Mammary epithelial cell (primary cell): ENCODE data around the gene DAAM2.

Source experiments
- EZH2 ChIP-seq: IDR thresholded peaks from 2 replicates; pipeline ENCODE4 v1.6.1; 2012; ENCODE audit warnings: low read length, inconsistent platforms, borderline replicate concordance
- TF ChIP-seq, protein P1 (sequence below), 2 donors: IDR thresholded peaks in 1 of 2; conservative IDR thresholded peaks in 1 of 2; 2 replicates each; pipeline ENCODE4 v1.5.1; 2011 to 2012; ENCODE audit warnings: inconsistent platforms in 2 of 2, low read length in 2 of 2, mild to moderate bottlenecking in 2 of 2, control low read depth in 1 of 2, low read depth in 1 of 2; ENCODE audit not compliant: insufficient read depth in 1 of 2; ENCODE audit errors: extremely low read depth in 1 of 2

DNA sequence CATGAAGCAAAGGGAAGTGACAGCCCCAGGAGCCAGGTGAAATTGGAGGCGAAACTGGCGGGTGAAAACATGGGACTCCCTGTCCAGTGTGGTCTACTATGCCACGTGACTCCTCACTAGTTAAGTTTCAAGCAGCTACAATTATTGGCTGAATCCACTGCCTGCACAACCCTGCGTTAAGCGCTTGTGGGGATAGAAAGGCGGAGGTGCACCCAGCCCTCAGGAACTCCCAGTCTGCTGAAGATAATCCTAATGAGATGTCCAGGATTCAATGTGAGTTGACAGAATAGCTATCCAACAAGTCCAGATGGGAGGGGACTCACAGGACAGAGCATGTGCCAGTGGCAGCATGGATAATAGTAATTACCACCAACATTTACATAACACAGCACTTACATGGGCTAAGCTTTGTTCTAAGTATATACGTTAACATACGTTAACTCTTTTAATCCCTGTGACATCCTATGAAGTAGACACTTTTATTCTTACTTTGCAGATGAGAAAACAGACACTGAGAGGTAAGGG lies 140.3 kb downstream of the DAAM2 start:
- TF ChIP-seq, protein P1, sequence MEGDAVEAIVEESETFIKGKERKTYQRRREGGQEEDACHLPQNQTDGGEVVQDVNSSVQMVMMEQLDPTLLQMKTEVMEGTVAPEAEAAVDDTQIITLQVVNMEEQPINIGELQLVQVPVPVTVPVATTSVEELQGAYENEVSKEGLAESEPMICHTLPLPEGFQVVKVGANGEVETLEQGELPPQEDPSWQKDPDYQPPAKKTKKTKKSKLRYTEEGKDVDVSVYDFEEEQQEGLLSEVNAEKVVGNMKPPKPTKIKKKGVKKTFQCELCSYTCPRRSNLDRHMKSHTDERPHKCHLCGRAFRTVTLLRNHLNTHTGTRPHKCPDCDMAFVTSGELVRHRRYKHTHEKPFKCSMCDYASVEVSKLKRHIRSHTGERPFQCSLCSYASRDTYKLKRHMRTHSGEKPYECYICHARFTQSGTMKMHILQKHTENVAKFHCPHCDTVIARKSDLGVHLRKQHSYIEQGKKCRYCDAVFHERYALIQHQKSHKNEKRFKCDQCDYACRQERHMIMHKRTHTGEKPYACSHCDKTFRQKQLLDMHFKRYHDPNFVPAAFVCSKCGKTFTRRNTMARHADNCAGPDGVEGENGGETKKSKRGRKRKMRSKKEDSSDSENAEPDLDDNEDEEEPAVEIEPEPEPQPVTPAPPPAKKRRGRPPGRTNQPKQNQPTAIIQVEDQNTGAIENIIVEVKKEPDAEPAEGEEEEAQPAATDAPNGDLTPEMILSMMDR (conservative IDR thresholded peaks at IDR 0.05 in 1 of 2, IDR thresholded peaks at IDR 0.05 in 1 of 2; ENCODE audit: extremely low read depth in 1 of 2, insufficient read depth in 1 of 2, low read depth in 1 of 2, low read length in 2 of 2), result no peak
- TF ChIP-seq EZH2, result no peak
